NOMO-1 treated with DMSO at 0.1 percent for 48 hours (cell line): ENCODE data around the gene SZT2.
"Not testable (repeated sequence)": the region's sequence is repeated elsewhere in the genome, so short reads cannot be mapped to it uniquely, and the experiment has no call there.

Source experiments
- DNase-seq: peaks from one replicate; lab custom pipeline; 2025; ENCODE audit not compliant: unreplicated experiment; lab: John Stamatoyannopoulos, UW

SZT2 gene

GRCh38 chr1:43387976-43388599 is 1.6 kb upstream of the SZT2 start:
- no peak for DNase-seq

- DNase-seq: no peak
Observed at GRCh38 chr1:43388613-43389012, 1.1 kb upstream of the SZT2 start.

- DNase-seq: no peak
Observed at GRCh38 chr1:43392702-43393101, 3.0 kb downstream of the SZT2 start.

GRCh38 chr1:43395523-43395922 is 5.8 kb downstream of the SZT2 start:
- no peak for DNase-seq

GRCh38 chr1:43396059-43396458 is 6.4 kb downstream of the SZT2 start:
- no peak for DNase-seq

- no peak for DNase-seq
Observed at GRCh38 chr1:43398227-43398626, 8.5 kb downstream of the SZT2 start.

GRCh38 chr1:43400441-43400840 is 10.7 kb downstream of the SZT2 start:
- DNase-seq: not testable (repeated sequence)

- no peak for DNase-seq
Observed at GRCh38 chr1:43402089-43402865, 12.6 kb downstream of the SZT2 start.

GRCh38 chr1:43404353-43404752 is 14.7 kb downstream of the SZT2 start:
- DNase-seq: no peak

- no peak for DNase-seq
Observed at GRCh38 chr1:43405219-43405875, 15.6 kb downstream of the SZT2 start.

GRCh38 chr1:43405876-43406234 is 16.2 kb downstream of the SZT2 start:
- no peak for DNase-seq

- no peak for DNase-seq
Observed at GRCh38 chr1:43410571-43410970, 20.9 kb downstream of the SZT2 start.

GRCh38 chr1:43413426-43413825 is 23.7 kb downstream of the SZT2 start:
- not testable (repeated sequence) for DNase-seq

GRCh38 chr1:43414634-43415223 is 25.0 kb downstream of the SZT2 start:
- peak; percentile 53 for DNase-seq

GRCh38 chr1:43415901-43416300 is 26.2 kb downstream of the SZT2 start:
- DNase-seq: no peak

- DNase-seq: no peak
Observed at GRCh38 chr1:43418858-43419257, 29.2 kb downstream of the SZT2 start.

GRCh38 chr1:43419627-43420425 is 30.1 kb downstream of the SZT2 start:
- DNase-seq: no peak

GRCh38 chr1:43420874-43421273 is 31.2 kb downstream of the SZT2 start:
- no peak for DNase-seq

GRCh38 chr1:43421396-43421795 is 31.7 kb downstream of the SZT2 start:
- DNase-seq: no peak

GRCh38 chr1:43421976-43422750 is 32.5 kb downstream of the SZT2 start:
- no peak for DNase-seq
